Germinal center (tissue), 1 donor: Measurements from ENCODE around the gene CLDN7.

ENCODE experiments used
- DNase-seq: peaks from one replicate; pipeline ENCODE4 v3.0.0; 2012; ENCODE audit warnings: mixed read lengths, low spot score

Gene CLDN7, protein sequence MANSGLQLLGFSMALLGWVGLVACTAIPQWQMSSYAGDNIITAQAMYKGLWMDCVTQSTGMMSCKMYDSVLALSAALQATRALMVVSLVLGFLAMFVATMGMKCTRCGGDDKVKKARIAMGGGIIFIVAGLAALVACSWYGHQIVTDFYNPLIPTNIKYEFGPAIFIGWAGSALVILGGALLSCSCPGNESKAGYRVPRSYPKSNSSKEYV

GRCh38 chr17:7262192-7262934, at the start of gene CLDN7:
TSS of gene CLDN7 (minus strand) at chr17:7262478. CDS start at chr17:7262043, 435 bp downstream.
- DNase-seq, result no peak

DNA sequence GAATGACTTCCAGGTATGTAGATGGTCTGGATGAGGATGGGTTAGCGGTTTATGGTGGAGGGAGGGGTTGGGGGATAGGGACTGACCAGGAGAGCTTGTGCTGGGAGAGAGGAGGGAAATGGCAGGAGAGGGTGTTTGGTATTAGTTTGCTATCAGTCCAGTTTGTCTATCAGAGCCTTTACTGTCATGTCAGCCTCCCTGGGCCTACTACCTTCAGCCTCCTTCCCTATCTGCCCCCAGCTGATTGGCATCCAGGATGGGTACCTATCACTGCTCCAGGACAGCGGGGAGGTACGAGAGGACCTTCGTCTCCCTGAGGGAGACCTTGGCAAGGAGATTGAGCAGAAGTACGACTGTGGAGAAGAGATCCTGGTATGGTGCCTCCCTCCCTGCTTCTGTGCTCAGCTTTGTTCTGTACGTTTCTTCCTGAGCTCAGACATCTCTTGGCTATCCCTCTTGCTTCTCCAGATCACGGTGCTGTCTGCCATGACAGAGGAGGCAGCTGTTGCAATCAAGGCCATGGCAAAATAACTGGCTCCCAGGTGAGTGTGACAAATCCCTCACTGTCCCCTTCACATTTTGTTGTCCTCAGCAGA, 48.9 kb upstream of the CLDN7 start:
- DNase-seq, result no peak

GRCh38 chr17:7309628-7310027, 47.4 kb upstream of the CLDN7 start:
- no peak for DNase-seq

DNA sequence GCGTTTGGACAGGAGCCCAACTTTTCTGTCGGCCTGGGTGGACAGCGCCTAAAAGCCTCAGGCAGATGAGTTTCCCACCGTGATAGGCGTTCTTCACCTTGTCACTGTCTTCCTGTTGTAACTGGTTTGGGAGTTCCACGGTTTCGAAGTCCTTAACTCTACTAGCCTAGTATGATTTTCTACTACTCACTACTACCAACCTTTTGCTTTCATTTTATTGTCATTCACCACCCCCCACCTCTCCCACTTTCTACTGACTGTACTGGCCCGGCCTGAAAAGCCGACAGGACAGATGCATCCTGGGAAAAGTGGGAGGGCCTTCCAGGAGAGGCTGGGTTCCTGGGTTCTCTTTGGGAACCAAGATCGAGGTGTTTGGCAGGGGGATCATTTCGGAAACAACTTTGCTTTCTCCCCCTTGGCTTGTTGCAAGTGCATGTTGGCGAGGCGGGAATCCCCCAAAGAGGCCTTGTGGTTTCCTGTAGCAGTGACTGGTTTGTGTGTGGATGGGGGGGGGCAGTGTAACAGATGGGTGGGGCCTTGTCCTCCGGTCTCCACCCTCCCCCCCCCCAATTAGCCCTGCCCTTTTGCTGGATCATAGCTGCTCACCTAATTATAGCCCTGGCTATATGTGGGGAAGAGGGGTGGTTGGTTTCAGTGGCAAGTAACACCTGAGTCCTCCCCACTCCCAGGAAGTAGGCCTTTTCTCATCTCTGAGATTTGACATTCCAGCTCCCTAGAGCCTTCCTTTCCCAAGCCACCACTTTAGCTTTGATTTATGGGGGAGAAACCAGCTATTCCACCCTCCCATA, 46.6 kb upstream of the CLDN7 start:
- peak; percentile 70 for DNase-seq

DNA sequence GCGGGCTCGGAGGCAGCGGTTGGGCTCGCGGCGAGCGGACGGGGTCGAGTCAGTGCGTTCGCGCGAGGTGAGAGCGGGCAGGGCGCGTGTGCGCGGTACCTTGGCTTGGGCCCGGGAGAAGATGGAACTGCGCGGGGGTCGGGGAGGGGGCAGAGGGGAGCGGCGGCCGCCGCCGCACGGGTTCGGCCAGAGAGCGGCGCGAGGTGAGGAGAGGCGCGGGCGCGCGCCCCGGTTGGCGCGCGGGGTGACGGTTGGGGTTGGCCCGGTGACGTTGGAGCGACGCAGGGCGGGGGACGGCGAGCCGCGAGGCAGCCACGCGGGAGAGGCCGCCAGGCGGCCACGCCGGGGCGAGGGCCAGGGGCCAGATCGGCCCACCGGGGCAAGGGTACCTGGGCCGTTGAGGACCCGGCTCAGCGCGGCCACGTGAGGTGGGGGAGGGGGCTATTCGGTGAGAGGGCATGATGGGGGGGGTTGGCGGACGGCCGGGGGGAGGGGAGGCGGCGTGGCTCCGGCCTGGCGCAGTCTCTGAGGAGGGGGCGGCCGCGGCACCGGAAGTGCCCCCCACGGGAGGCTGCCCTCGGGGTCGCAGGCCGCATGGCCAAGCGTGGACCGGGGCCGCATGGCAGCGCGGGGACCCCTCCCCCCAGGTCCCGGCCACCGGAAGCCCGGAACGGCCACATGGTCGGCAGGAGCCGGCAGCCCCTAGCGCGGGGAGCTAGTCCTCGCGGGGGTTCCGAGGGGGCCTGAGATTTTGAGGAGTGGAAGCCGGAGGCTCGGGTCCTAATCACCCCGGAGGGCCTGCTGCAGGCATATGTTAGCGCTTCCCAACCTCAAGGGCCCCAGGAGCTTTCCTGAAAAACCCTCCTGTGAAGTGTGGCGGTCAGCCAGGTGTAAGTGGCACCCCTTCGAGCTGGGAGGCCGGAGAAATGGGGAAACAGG, 45.7 kb upstream of the CLDN7 start:
- peak; percentile 36 for DNase-seq

- DNase-seq, result peak; percentile 99
Observed at GRCh38 chr17:7306911-7307685, 44.8 kb upstream of the CLDN7 start, which contains the start of gene EIF5A. TSS of gene EIF5A (plus strand) at chr17:7307628. CDS start at chr17:7309636, 2,008 bp downstream.

- no peak for DNase-seq
Observed at GRCh38 chr17:7304179-7304578, 41.9 kb upstream of the CLDN7 start.

DNA sequence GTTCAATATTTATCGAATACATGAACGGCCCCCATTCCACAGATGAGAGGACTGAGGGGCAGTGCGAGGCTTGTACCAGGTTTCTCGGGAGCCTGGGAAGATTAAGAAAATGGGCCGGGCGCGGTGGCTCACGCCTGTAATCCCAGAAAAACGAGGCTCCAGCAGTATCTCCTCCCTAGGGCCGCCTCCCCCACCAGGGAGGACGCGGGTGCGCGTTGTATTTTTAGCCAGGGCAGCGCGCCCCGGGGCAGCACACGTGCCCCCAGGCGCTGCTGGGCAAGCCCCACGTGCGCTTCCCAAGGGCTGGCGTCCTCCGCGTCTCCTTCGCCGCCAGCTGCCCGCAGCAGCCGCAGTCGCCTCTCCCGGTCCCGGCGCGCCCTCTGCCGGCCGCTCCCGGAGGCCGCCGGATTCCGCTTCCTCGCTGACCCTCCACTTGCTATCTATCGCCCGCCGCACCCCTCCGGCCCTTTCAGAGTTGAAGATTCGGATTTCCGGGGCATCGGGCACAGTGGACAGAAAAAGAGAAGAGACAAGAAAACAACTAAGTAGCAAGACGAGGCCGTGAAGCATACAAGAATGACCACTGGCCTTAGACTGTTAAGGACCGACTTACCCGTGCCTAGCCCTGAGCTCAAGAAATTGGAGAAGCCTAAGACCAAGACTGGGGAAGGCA, 34.0 kb upstream of the CLDN7 start:
- DNase-seq, result peak; percentile 65

GRCh38 chr17:7295230-7296180, 33.2 kb upstream of the CLDN7 start:
- DNase-seq, result no peak

DNA sequence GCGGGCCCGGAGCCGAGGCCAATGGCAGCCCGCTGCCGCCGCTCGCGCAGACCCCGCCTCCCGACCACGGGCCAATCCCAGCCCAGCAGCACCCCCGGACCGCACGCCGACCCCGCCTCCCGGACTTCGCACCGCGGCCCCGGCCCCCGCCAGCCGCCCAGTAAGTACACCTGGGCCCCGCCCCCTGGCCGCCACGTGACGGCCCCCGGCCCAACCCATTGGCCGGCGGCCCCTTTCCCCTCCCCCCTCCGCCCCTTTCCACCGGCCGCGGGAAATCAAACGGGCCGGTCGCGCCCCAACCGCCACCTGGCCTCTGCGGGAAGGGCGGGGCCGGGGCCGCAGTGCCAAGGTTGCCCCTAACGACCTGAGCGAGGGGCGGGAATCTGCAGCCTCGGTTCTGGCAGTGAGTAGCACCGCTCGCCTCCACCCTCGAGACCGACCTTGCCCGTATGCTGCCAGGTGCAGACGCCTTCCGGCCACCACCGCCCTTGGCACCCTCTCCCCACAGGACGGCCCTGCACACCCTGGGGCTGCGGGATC, 32.4 kb upstream of the CLDN7 start, which contains the start of gene YBX2:
YBX2 (minus strand) TSS at position 26 of the 540 bp plus-strand sequence. CDS start 139 bp downstream, outside the sequence.
- DNase-seq, result peak; percentile 95

DNA sequence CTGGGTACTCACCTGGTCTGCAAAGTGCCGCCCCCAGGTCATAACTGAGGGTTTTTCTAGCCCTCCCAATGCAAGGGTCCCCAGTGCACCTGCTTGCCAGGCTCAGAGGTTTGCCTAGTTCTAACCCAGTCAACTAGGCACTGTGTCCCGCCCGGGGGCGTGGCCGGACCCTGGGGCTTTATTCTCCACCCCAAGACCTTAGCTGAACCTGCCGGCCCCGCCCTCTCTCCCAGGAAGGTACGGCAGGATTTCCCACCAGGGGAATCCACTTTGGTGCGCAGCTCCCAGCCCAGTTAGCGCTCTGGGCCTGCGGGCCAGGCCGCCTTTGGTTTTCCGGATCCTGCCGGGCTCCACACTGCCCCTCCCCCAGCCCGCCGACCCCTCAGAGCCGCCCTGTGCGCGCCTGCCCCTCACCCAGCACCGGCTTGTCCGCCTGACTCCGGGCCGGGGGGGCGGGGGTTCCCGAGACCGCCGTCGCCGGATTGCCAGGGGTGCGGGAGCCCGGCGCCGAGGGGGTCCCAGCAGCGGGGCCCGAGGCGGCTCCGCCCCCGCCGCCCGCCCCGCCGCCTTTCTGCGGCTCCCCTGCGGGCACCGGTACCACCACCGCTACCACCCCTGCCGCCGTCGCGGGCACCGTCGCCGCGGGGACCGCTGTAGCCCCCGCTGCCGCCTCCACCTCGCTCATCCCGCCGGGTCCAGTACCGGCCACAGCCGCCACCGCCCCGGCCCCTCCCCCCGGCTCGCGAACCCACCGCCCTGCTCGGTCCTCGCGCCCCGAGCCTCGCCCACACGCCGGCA, 31.7 kb upstream of the CLDN7 start:
- peak; percentile 54 for DNase-seq

DNA sequence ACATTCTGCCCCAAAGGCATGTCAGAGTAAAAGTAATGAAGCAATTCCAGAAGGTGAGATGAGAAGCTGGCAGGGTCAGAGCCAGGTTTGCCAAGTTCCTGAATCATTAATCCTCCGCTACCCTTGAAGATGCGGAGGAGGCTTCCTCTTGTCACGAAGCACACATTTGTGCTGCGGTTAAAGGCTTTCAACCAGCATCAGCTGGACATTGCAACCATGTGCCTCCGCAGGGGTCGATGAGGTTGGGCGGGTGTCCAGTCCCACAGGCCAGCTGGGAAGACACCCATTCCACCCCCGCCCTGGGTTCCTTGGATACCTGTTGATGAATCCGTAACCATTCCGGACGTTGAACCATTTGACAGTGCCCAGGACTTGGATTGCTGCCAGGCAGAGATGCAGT, 30.9 kb upstream of the CLDN7 start:
- DNase-seq, result no peak

GRCh38 chr17:7292729-7293128, 30.5 kb upstream of the CLDN7 start:
- DNase-seq, result no peak

- DNase-seq, result no peak
Observed at GRCh38 chr17:7292194-7292593, 29.9 kb upstream of the CLDN7 start.

GRCh38 chr17:7290685-7291084, 28.4 kb upstream of the CLDN7 start:
- DNase-seq, result no peak

DNA sequence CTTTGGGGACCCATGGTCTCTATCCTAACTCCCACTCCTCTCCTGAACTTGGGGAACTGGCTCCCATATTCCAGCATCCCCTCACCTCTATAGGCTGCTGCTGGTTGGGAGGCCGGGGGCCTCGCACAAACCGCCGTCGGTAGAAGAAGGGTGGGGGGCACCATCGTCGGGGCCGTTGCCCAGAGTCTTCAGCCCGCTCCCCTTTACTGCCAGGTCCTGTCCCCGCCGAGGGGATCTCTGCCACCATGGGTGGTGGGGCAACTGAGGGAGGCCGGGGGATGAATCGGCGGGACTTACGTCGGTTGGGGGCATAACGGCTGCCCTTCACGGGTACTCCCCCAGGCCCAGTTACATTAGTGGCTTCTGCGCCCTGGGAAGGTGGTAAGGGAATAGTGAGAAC, 27.9 kb upstream of the CLDN7 start:
- DNase-seq, result no peak

DNA sequence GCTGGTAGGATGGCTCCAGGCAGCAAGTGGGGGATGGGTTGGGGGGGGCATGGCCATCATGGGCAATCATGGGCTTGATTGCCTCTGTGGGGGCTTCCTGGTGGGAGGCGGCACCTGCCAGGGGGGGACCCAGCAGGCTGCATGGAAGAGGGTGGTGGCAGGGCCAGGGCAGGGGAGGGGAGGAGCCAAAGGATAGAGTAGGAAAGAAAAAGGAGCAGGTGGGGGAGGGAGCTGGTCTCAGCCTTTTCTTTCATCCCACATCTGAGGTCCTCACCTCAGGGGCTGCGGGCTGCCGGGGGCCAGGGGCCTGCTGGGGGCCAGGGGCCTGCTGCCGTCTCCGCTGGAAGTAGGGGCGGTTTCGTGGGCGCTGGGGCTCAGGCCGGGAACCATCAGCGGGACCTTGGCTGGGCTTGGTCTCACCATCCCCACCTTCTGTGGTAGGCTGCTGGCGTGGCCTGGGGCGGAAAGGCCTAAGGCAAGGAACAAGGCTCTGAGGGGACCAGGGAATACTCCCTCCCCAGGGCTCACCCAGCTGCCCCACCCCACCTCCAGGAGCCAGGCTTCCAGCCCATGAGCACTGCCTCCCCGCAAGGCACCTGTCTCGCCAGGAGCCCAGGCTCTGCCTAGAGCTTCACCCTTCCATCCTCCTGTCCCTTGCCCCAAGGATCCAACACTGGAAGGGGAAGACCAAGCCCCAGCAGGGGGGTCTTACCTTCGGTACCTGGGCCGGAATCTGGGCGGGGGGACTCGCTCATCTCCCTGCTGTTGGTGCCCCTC, 27.2 kb upstream of the CLDN7 start:
- no peak for DNase-seq
